NCI-H2029 (cell line): Measurements from ENCODE around the gene GSK3B.
"Not testable (repeated sequence)": the region's sequence is repeated elsewhere in the genome, so short reads cannot be mapped to it uniquely, and the experiment has no call there.

Source experiments
- DNase-seq: peaks from one replicate; lab custom pipeline; 2025; lab: John Stamatoyannopoulos, UW

Gene GSK3B

DNA sequence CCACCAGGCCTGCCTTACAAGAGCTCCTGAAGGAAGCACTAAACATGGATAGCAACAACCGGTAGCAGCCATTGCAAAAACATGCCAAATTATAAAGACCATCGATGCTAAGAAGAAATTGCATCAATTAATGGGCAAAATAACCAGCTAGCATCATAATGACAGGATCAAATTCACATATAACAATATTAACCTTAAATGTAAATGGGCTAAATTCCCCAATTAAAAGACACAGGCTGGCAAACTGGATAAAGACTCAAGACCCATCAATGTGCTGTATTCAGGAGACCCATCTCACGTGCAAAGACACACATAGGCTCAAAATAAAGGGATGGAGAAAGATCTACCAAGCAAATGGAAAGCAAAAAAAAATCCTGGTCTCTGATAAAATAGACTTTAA lies 88.5 kb downstream of the GSK3B start:
- DNase-seq = not testable (repeated sequence)

DNA sequence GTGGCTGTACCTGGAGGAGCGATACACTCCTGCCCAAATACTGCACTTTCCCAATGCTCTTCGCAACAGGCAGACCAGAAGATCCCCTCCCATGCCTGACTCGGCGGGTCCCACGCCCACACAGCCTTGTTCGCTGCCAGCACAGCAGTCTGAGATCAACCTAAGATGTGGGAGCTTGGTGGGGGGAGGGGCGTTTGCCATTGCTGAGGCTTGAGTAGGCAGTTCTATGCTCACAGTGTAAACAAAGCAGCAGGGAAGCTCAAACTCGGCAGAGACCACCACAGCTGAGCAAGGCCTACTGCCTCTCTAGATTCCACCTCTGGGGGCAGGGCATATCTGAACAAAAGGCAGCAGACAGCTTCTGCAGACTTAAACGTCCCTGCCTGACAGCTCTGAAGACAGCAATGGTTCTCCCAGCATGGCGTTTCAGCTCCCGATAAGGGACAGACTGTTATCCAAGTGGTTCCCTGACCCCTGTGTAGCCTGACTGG lies 90.2 kb downstream of the GSK3B start:
- DNase-seq = not testable (repeated sequence)

DNA sequence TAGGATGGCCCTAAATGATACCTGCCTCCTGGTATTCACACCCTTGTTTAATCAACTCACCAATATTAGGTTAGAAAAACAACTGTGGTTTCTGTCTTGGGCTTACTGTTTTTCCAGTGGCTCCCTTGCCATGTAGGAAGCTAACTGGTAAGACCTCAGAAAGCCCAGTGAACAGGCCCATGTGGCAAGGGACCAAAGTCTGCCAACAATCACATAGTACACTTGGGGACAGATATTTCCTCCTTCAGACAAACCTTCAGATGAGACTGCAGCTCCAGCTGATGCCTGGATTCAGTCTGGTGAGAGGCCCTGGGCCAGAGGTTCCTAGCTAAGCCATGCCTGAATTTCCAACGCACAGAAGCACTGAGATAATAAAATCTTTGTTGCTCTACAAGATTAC lies 96.1 kb downstream of the GSK3B start:
- no peak for DNase-seq

DNA sequence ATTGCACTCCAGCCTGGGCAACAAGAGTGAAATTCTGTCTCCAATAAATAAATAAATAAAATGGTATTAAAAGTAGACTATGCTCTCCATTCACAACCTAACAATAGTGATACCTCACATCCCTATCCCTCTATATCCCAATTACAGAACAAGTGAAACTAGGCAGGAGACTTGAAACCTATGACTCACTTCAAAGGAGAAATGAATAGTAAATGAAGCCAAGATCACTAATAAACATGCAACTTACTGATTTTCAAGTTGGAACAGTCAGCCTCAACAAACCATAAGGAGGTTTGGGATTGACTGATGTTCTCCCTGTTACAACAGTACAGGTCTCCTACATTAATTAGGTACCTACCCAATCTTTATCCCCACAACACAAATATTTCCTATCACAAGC lies 103.4 kb downstream of the GSK3B start:
- DNase-seq = no peak

DNA sequence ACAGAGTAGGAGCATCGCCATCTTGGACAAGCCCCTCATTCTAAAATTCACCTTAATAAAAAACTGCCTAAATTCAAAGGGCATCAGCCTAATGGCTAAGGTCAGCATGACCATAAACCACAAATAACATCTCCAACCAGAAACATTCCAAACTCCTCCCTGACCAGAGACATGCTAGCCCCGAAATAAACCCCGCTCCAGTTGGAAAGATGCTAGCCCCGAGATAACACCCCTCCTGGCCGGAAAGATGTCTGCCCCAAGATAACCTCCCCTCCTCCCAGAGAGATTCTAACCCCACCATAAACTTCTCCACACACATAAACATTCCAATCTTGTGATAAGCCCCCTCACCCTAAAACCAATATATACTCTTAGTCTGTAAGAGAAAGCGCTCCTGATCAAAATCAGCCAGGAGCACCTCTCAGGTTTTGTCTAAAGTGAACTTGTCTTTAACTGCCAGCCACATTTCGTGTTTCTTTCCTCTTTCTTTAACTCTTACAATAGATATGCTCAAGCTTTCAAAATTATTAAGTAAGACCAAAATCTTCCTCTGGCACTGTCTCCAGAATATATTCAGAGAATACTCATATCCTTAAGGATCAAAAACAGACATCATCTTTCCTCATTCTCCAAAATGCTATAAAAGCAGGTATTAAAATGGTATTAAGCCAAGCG lies 104.1 kb downstream of the GSK3B start:
- no peak for DNase-seq

DNA sequence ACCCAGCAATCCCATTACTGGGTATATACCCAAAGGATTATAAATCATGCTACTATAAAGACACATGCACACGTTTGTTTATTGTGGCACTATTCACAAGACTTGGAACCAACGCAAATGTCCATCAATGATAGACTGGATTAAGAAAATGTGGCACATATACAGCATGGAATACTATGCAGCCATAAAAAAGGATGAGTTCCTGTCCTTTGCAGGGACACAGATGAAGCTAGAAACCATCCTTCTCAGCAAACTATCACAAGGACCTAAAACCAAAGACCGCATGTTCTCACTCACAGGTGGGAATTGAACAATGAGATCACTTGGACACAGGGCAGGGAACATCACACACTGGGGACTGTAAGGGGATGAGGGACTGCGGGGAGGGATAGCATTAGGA lies 107.4 kb downstream of the GSK3B start:
- DNase-seq = not testable (repeated sequence)

DNA sequence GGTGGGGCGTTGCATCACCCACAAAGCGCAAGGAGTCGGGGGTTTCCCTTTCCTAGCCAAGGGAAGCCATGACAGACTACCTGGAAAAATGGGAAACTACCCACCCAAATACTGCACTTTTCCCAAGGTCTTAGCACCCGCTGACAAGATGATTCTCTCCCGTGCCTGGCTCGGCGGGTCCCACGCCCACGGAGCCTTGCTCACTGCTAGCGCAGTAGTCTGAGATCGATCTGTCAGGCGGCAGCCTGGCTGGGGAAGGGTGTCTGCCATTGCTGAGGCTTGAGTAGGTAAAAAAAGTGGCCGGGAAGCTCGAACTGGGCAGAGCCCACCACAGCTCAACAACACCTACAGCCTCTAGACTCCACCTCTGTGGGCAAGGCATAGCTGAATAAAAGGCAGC lies 112.9 kb downstream of the GSK3B start:
- DNase-seq = no peak

DNA sequence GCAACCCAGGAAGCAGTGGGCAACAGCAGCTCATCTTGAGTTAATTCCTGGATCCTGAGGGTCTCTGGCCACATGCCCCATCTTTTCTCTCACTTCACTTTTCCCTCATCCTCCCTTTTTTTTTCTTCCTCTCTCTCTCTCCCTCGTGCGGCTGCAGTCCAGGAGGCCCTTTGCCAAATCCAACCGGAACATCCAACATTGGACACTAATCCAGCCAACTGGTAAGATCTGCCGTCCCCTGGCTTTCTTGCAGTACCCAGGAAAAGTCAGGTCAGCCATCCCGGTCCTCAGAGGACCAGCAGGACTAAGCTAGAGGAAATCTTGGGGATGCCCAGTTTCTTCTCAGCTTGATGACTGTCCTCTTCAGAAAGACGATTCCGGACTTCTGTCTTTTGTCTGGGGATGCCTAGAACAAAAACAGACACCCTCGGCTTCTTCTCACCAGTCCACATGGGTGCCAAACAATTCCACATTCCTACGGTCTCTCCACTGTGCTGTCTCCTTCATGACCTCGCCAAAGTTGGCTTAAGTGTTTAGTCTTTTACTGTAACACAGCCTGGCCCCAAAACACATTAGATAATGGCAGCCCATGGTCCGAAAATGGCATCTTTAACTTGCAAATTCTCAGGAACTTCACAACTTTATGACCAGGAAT lies 115.6 kb downstream of the GSK3B start:
- no peak for DNase-seq

DNA sequence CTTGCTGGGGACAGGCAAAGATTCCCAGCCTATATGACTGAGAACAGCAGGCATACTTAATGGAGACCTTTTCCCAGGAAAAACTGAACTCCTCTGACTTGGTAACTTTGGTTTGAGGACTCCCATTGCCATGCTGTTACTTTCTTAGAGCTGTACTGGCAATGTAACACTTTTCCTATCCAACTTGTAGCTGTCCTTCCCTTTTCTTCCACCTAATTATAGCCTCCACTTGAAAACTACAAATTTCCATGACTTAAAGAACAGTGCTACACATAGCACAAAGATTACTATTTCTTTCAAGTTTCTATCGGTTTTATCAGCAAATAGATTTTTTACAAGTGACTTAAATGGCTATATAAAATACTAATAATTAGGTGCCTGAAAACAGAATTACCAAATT lies 116.9 kb downstream of the GSK3B start:
- no peak for DNase-seq

DNA sequence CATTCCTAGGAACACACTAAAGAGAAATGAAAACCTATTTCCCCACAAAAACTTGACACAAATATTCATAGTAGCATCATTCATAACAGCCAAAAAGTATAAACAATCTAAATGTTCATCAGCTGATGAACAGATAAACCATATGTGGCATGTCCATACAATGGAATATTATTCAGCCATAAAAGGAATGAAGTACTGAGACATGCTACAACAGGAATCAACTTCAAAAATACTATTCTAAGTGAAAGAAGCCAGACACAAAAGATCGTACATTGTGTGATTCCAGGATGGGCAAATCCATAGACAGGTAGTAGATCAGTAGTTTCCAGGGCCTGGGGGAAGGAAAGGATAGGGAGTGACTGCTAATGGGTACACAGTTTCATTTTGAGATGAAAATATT lies 118.0 kb downstream of the GSK3B start:
- DNase-seq = no peak

DNA sequence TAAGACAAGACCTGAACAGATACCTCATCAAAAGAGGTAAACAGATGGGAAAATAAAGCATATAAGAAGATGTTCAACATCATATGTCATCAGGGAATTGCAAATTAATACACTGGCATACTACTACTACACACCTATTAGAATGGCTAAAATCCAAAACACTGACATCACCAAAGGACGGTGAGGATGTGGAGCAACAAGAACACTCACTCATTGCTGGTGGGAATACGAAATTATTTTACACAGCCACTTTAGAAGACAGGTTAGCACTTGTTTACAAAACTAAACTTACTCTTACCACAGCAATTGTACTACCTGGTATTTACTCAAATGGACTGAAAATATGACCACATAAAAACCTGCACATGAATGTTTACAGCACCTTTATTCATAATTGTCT lies 119.6 kb downstream of the GSK3B start:
- DNase-seq = no peak

DNA sequence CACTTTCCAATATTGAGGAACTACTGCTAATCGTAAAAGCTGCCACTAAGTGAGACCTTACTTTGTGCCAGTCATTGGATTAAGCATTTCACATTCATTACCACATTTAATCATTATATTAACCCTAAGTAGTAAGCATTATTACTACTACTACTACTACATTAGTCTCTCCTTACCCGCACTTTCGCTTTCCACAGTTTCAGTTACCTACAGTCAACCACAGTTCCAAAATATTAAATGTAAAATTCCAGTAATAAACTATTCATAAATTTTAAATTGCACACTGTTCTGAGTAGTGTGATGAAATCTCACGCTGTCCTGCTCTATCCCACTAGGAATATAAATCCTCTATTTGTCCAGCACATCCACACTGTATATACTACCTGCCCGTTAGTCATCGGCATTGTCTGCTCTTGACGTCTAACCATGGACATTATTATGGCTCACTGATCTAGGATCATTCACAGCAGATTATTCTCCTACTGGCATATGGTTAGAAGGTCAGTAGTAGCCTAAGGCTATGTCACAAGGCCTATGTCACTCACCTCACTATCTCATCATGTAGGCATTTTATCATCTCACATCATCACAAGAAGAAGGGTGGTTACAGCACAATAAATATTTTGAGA lies 121.1 kb downstream of the GSK3B start:
- DNase-seq = no peak

DNA sequence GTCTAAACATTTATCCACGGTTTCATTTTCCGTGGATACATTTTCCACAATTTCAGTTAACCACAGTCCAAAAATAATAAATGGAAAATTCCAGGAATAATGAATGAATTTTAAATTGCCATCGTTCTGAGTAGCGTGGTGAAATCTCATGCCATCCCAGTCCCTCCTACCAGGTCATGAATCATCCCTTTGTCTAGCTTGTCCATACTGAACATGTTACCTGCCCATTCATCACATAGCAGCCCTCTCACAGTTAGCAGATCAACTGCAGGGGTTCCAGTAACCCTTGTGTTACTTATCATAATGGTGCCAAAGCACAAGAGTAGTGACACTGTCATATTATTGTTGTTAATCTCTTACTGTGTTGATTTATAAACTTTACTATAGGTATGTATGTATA lies 124.5 kb downstream of the GSK3B start:
- DNase-seq = no peak

DNA sequence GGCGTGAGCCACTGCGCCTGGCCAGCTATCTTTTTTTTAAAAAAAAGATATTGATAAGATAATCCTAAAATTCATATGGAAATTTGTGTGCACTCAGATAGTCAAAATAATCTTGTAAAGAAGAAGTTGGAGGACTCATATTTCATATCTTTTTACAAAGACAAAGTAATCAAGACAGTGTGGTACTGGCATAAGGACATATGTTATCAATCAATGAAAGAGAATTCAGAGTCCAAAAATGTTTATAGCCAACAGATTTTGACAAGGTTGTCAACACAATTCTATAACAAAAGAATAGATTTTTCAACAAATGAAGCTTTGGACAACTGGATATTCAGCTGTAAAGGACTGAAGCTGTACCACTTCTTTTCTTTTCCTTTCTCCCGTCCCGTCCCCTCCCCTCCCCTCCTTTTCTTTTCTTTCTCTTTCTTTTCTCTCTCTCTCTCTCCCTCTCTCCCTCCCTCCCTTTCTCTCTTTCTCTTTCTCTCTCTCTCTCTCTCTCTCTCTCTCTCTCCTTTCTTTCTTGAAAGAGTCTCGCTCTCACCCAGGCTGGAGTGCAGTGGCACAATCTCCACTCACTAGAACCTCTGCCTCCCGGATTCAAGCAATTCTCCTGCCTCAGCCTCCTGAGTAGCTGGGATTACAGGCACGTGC lies 126.8 kb downstream of the GSK3B start:
- DNase-seq = no peak

DNA sequence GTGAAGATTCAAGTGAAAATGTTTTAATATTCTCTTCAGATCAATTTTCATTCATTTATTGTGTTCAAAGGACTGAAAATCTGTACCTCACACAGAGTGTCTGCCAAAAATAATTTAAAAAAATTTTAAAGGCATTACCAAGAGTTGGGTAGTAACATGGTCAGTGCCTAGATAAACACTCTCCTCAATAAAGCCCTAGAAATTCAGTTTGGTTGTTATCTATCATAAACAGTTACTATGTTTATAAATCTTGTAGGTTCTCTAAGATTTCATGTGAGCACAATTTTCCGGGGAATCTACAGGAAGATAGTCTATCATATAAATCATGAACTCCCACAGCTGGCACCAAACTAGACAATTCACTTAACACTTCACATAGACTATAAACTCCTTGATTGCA lies 128.6 kb downstream of the GSK3B start:
- no peak for DNase-seq

DNA sequence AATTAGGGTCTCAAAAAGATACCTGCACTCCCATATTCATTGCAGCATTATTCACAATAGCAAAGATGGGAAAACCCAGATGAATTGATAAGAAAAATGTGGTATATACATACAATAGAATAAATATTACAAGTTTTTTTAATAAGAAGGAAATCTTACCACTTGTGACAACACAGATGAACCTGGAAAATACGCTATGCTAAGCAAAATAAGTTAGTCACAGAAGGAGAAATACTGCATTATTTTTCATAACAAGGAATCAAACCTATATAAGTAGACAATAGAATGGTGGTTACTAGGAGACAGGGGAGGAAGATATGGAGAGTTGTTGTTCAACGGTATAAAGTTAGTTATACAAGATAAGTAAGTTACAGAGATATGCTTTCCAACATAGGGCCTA lies 130.0 kb downstream of the GSK3B start:
- no peak for DNase-seq

DNA sequence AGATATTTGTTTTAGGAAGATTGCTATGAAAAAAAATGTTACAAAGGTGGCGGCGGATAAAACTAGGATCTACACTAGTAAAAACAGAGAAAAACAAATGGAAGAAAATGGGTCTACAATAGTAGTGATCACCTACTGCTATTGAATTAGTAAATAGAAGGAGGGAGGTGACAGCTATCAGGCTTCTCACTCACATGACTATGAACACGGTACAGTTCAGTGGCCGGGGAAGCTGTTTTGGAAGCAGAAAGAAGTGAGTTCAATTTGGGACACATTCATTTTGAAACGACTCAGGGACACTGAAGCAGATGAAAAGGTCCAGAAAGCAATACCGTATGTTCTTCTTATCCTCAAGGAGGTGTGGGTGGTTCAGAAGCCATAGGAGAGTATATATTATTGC lies 138.3 kb downstream of the GSK3B start:
- no peak for DNase-seq

DNA sequence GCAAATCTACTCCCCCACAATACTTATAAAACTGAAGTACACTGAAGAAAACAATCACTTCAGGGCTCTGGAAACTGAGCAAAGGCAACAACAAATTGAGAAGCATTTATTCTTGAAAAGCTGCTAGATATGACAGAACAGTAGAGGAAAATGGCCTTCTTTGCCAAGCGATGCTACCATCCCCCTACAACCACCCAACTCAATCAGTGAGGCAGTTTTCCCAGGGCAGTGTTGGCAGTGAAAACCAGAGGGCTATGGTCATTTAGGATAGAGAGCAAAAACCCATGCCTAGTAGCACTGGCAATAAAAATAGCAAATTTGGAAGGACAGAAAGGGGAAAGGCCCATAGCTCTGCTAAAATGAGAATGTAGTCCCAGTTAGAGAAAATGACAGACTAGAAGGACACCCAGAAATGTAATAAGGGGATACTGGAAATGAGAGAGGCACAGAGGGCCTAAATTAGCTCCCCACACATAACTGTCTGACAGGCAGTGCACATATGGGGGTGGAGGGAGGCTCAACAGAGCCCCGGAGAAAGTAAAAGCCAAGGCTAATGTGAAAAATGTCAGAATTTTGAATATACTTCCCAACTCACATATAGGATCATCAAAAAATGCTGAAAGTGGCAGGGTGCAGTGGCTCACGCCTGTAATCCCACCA lies 143.5 kb downstream of the GSK3B start:
- no peak for DNase-seq

DNA sequence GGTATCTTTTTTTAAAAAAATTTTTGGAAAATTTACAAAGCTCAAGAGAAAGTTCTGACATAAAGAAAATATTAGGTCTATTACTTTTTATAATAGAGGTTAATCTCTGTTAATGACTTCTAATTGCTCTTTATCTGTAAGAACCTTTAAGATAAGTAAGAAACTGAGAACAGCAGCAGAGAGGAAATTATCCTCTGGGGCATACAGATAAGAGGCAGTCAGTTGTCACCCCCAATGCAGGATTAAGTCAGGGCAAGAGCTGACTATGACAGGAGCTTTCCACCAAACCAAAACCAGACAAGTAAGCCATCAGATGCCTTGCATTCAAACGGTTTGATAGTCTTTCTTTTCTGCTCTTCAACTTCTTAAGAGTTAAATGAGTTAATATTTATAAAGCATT lies 149.0 kb downstream of the GSK3B start:
- DNase-seq = no peak

DNA sequence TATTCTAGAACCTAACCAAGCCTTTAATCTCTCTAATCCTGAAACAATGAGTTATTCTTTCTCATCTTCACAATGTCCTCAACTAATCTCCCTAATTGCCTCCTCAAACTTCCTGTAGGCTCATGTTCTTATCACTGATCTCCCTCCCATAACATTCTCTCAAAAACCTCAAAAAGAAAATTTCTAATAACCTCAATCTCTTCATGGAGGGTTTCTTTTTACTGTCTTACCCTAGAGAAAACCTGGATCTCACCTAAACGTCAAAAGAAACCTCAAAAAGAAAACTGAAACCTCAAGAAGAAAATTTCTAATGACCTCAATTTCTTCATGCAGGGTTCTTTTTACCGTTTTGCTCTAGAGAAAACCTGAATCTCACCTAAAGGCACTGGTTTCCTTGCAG lies 150.2 kb downstream of the GSK3B start:
- DNase-seq = no peak

DNA sequence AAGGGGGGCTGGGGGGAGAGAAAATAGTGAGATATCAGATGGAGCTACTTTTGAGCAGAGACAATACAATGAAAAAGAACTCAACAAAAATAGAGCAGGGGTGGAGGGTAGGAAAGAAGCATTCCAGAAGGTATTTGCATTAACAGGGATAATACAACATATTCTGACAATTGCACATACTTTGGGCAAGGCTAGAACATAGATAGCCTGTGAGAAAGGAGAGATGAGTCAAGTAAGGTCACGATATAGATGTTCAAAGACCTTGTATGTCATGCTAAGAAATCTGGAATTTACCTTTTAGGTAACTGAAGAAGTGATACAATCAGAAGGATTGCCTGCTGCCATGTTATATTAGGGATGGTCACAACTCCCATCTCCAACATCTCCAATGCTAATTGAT lies 155.2 kb downstream of the GSK3B start:
- no peak for DNase-seq

DNA sequence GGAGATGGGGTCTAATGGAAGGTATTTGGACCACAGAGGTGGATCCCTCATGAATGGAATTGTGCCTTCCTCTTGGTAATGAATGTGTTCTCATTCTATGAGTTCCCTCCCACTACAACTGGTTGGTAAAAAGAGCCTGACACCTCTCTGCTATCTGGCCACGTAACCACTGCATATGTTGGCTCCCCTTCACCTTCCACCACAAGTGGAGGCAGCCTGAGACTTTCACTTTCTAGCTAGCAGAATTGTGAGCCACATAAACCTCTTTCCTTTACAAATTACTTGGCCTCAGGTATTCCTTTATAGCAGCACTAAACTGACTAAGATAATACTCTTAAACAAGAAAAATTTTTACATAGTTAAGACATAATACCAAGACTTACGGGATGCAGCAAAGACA lies 157.0 kb downstream of the GSK3B start:
- no peak for DNase-seq
